Measurements from ENCODE around the gene CDC42BPG. TPM values are rescaled to one million over a fixed set of nuclear protein-coding genes. Genes with fewer than 3 reads are reported as not detected.
A peak's percentile ranks its signal among the peaks of the same experiment; 100 is the strongest.

Gene CDC42BPG
- total RNA-seq, 1 experiment from 2014 or later, result 21.6 TPM

DNA sequence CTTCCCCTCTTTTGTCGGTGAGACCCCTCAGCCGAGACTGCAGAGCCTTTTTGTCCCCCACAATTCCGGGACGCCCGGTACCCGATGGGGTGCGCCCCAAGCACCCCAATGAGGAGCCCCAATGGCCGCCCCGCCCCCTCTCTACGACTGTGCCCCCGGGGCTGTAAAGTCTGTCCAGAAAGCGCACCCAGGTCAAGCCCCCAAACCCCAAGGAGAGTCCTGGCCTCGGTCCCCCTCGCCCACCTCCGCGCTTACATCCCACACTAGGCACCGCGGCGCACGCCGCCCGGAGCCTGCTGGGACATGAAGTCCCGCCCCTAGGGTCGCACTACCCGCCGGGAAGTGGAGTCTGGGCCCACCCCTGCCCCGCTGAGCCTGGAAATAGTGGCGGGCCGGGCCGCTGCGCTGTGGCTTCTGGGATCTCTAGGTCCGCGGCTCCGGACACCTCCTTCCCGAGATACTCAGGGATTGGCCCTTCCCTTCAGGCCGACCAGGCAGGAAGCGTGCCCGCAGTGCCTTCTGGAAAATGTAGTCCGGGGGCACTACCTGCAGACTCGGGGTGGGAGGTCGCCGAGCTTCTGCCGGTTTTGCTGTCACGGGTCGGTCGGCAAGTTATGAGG is 34.1 kb downstream of the CDC42BPG start, which contains the start of gene MEN1 (continued):
- TF ChIP-seq, protein P1, sequence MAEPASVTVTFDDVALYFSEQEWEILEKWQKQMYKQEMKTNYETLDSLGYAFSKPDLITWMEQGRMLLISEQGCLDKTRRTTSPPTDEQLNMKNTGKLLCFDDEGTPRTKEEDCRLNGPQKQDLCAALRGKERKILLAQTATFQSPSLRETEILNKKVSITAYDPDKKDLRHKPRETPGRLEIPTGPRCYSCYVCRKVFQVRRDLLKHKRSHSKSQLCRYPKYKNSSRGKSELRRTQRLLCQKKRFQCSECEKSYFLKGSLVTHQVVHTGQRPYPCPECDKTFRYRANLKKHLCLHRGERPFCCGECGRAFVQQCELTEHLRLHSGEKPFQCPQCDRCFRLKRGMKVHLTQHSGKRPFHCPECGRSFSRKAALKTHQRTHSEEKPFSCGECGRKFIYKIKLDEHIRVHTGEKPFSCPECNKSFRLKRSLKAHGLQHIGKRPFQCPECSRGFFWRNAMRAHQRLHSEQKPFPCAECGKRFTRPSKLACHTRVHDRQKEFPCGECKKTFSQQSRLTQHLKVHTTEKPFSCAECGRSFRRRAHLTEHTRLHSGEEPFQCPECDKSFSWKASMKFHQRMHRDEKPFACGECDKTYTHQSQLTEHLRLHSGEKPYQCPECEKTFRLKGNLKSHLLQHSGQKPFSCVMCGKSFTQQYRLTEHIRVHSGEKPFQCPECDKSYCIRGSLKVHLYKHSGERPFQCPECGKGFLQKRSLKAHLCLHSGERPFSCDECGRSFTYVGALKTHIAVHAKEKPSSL (CRISPR knock-in tag; conservative IDR thresholded peaks at IDR 0.05), result no peak
- TF ChIP-seq CREM (CRISPR knock-in tag; IDR thresholded peaks at IDR 0.05), result no peak
- TF ChIP-seq NR1H2 (CRISPR knock-in tag; IDR thresholded peaks at IDR 0.05), result no peak
- no peak for TF ChIP-seq CBFB (CRISPR knock-in tag; IDR thresholded peaks at IDR 0.05; ENCODE audit: low read depth)
- TF ChIP-seq, protein P2, sequence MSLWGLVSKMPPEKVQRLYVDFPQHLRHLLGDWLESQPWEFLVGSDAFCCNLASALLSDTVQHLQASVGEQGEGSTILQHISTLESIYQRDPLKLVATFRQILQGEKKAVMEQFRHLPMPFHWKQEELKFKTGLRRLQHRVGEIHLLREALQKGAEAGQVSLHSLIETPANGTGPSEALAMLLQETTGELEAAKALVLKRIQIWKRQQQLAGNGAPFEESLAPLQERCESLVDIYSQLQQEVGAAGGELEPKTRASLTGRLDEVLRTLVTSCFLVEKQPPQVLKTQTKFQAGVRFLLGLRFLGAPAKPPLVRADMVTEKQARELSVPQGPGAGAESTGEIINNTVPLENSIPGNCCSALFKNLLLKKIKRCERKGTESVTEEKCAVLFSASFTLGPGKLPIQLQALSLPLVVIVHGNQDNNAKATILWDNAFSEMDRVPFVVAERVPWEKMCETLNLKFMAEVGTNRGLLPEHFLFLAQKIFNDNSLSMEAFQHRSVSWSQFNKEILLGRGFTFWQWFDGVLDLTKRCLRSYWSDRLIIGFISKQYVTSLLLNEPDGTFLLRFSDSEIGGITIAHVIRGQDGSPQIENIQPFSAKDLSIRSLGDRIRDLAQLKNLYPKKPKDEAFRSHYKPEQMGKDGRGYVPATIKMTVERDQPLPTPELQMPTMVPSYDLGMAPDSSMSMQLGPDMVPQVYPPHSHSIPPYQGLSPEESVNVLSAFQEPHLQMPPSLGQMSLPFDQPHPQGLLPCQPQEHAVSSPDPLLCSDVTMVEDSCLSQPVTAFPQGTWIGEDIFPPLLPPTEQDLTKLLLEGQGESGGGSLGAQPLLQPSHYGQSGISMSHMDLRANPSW (CRISPR knock-in tag; conservative IDR thresholded peaks at IDR 0.05; ENCODE audit: low read depth), result no peak
- TF ChIP-seq ZNF317 (CRISPR knock-in tag; IDR thresholded peaks at IDR 0.05; ENCODE audit: borderline replicate concordance, low read depth), result no peak
- TF ChIP-seq, protein P3, sequence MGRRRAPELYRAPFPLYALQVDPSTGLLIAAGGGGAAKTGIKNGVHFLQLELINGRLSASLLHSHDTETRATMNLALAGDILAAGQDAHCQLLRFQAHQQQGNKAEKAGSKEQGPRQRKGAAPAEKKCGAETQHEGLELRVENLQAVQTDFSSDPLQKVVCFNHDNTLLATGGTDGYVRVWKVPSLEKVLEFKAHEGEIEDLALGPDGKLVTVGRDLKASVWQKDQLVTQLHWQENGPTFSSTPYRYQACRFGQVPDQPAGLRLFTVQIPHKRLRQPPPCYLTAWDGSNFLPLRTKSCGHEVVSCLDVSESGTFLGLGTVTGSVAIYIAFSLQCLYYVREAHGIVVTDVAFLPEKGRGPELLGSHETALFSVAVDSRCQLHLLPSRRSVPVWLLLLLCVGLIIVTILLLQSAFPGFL (CRISPR knock-in tag; IDR thresholded peaks at IDR 0.05; ENCODE audit: borderline replicate concordance), result no peak
- TF ChIP-seq FOXK1 (CRISPR knock-in tag; IDR thresholded peaks at IDR 0.05), result peak; percentile 63
- TF ChIP-seq, protein P4, sequence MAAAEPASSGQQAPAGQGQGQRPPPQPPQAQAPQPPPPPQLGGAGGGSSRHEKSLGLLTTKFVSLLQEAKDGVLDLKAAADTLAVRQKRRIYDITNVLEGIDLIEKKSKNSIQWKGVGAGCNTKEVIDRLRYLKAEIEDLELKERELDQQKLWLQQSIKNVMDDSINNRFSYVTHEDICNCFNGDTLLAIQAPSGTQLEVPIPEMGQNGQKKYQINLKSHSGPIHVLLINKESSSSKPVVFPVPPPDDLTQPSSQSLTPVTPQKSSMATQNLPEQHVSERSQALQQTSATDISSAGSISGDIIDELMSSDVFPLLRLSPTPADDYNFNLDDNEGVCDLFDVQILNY (CRISPR knock-in tag; IDR thresholded peaks at IDR 0.05), result no peak; the same call in 1 of the 2 replicates
- no peak for TF ChIP-seq TP53 (CRISPR knock-in tag; IDR thresholded peaks at IDR 0.05)
- TF ChIP-seq ETV6 (CRISPR knock-in tag; IDR thresholded peaks at IDR 0.05), result 0 out of 2 replicates have a peak, but pooled peaks have one; percentile 6
- TF ChIP-seq SMAD3 (CRISPR knock-in tag; IDR thresholded peaks at IDR 0.05; ENCODE audit: borderline replicate concordance), result no peak
- no peak for TF ChIP-seq ATF1 (CRISPR knock-in tag; IDR thresholded peaks at IDR 0.05)
- no peak for TF ChIP-seq ZNF232 (CRISPR knock-in tag; IDR thresholded peaks at IDR 0.05)
- TF ChIP-seq, protein P5, sequence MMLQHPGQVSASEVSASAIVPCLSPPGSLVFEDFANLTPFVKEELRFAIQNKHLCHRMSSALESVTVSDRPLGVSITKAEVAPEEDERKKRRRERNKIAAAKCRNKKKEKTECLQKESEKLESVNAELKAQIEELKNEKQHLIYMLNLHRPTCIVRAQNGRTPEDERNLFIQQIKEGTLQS (CRISPR knock-in tag; conservative IDR thresholded peaks at IDR 0.05), result no peak
- no peak for TF ChIP-seq GABPB1 (CRISPR knock-in tag; IDR thresholded peaks at IDR 0.05)
- no peak for TF ChIP-seq SMAD4 (CRISPR knock-in tag; IDR thresholded peaks at IDR 0.05)

DNA sequence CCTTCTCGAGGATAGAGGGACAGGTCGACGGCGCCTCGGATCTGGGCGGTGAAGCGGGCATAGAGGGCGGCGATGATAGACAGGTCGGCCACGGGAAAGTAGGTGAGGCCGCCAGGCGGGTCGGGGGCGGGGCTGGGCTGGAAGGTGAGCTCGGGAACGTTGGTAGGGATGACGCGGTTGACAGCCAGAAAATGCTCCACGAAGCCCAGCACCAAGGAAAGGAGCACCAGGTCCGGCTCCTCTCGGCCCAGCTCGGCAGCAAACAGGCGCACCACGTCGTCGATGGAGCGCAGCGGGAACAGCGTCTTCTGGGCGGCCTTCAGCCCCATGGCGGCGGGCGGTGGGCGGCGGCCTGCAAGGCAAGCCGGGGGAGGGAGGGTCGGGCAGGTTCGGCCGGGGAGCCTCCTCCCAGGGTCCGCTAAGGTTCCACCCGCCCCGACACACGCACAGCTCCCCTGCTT is 34.6 kb downstream of the CDC42BPG start:
- peak overlapping the region; percentile 85 for H3K27ac Mint-ChIP-seq
- ChIA-PET CTCF (interaction anchor here (1.0 to 3.8 kb wide), 8 partner anchors 10 to 455 kb away, joined by 4 to 28 read pairs (median 6); partner anchors contain the start of gene SF1), POLR2A (interaction anchor here (1.5 kb wide), 1 partner anchor 31 kb away, joined by 4 read pairs; no protein-coding TSS in a partner anchor)
- H3K36me3 Mint-ChIP-seq, result peaks cover 15% of the 10 kb centered on the region; the same call in 1 of the 2 replicates
- H3K9me3 Mint-ChIP-seq, result no peaks in the 10 kb centered on the region
- H3K4me1 Mint-ChIP-seq, result peaks cover 6% of the 10 kb centered on the region; the same call in 1 of the 2 replicates
- ATAC-seq (peak; percentile 12), DNase-seq (ENCODE audit: low spot score) (peak; percentile 63)
- peak overlapping the region; percentile 91 for H3K4me3 Mint-ChIP-seq
- no peaks in the 10 kb centered on the region for H3K27me3 Mint-ChIP-seq (ENCODE audit: low read depth)
- TF ChIP-seq, protein P6, sequence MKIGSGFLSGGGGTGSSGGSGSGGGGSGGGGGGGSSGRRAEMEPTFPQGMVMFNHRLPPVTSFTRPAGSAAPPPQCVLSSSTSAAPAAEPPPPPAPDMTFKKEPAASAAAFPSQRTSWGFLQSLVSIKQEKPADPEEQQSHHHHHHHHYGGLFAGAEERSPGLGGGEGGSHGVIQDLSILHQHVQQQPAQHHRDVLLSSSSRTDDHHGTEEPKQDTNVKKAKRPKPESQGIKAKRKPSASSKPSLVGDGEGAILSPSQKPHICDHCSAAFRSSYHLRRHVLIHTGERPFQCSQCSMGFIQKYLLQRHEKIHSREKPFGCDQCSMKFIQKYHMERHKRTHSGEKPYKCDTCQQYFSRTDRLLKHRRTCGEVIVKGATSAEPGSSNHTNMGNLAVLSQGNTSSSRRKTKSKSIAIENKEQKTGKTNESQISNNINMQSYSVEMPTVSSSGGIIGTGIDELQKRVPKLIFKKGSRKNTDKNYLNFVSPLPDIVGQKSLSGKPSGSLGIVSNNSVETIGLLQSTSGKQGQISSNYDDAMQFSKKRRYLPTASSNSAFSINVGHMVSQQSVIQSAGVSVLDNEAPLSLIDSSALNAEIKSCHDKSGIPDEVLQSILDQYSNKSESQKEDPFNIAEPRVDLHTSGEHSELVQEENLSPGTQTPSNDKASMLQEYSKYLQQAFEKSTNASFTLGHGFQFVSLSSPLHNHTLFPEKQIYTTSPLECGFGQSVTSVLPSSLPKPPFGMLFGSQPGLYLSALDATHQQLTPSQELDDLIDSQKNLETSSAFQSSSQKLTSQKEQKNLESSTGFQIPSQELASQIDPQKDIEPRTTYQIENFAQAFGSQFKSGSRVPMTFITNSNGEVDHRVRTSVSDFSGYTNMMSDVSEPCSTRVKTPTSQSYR (CRISPR knock-in tag; IDR thresholded peaks at IDR 0.05), result no peak
- TF ChIP-seq JUN (CRISPR knock-in tag; IDR thresholded peaks at IDR 0.05), result no peak
- TF ChIP-seq, protein P7, sequence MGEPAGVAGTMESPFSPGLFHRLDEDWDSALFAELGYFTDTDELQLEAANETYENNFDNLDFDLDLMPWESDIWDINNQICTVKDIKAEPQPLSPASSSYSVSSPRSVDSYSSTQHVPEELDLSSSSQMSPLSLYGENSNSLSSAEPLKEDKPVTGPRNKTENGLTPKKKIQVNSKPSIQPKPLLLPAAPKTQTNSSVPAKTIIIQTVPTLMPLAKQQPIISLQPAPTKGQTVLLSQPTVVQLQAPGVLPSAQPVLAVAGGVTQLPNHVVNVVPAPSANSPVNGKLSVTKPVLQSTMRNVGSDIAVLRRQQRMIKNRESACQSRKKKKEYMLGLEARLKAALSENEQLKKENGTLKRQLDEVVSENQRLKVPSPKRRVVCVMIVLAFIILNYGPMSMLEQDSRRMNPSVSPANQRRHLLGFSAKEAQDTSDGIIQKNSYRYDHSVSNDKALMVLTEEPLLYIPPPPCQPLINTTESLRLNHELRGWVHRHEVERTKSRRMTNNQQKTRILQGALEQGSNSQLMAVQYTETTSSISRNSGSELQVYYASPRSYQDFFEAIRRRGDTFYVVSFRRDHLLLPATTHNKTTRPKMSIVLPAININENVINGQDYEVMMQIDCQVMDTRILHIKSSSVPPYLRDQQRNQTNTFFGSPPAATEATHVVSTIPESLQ (CRISPR knock-in tag; IDR thresholded peaks at IDR 0.05), result no peak
- TF ChIP-seq FOXK1 (CRISPR knock-in tag; IDR thresholded peaks at IDR 0.05), result no peak
- TF ChIP-seq RORB (CRISPR knock-in tag; IDR thresholded peaks at IDR 0.05), result no peak
